Activated CD4-positive, alpha-beta T cell treated with anti-CD3 and anti-CD28 coated beads, Interleukin-10, Interleukin-2, amounts not matched to agents 100 ng/mL and 50 ng/mL, durations not matched to agents 16 hours and 8 hours (primary cell): Measurements from ENCODE around the gene STRN4.

Experiments
- DNase-seq: peaks from one replicate; pipeline ENCODE4 v3.0.0-alpha.2; 2020

STRN4 gene

GRCh38 chr19:46704379-46705076 lies 41.7 kb downstream of the STRN4 start:
- peak; percentile 83 for DNase-seq

GRCh38 chr19:46700704-46701103 lies 45.5 kb downstream of the STRN4 start:
- DNase-seq = no peak

- DNase-seq = no peak
Observed at GRCh38 chr19:46698395-46699321, 47.6 kb downstream of the STRN4 start.

- DNase-seq = no peak
Observed at GRCh38 chr19:46697204-46697960, 48.9 kb downstream of the STRN4 start.

GRCh38 chr19:46696866-46697203 lies 49.4 kb downstream of the STRN4 start:
- no peak for DNase-seq

- DNase-seq = no peak
Observed at GRCh38 chr19:46696052-46696451, 50.2 kb downstream of the STRN4 start.

GRCh38 chr19:46693760-46694159 lies 52.5 kb downstream of the STRN4 start:
- no peak for DNase-seq

GRCh38 chr19:46692918-46693722 lies 53.1 kb downstream of the STRN4 start:
- DNase-seq = no peak

GRCh38 chr19:46691948-46692347 lies 54.3 kb downstream of the STRN4 start:
- DNase-seq = no peak

GRCh38 chr19:46691104-46691503 lies 55.1 kb downstream of the STRN4 start:
- no peak for DNase-seq

- no peak for DNase-seq
Observed at GRCh38 chr19:46689358-46689757, 56.9 kb downstream of the STRN4 start.

- DNase-seq = no peak
Observed at GRCh38 chr19:46687438-46688145, 58.7 kb downstream of the STRN4 start.

- DNase-seq = no peak
Observed at GRCh38 chr19:46685189-46685588, 61.1 kb downstream of the STRN4 start.

GRCh38 chr19:46678110-46678732 lies 68.0 kb downstream of the STRN4 start:
- peak; percentile 71 for DNase-seq

- DNase-seq = peak; percentile 5
Observed at GRCh38 chr19:46674416-46675178, 71.7 kb downstream of the STRN4 start.

GRCh38 chr19:46670813-46671212 lies 75.4 kb downstream of the STRN4 start:
- DNase-seq = no peak
